D721Med (cell line): Measurements from ENCODE around the gene SLC52A1.
A peak's percentile ranks its signal among the peaks of the same experiment; 100 is the strongest.
"Not testable (repeated sequence)": the region's sequence is repeated elsewhere in the genome, so short reads cannot be mapped to it uniquely, and the experiment has no call there.

Experiments used
- DNase-seq: peaks from one replicate; pipeline ENCODE4 v3.0.0; 2011; ENCODE audit warnings: low spot score; ENCODE audit not compliant: insufficient read length
- FAIRE-seq: peaks from 2 replicates; lab custom pipeline; 2011; peaks lifted over from hg19 to GRCh38; lab: Jason Lieb, UNC
- TF ChIP-seq, protein P1 (sequence below): IDR thresholded peaks from 2 replicates; pipeline ENCODE4 v1.5.1; 2012; ENCODE audit warnings: mild to moderate bottlenecking, control low read depth; ENCODE audit not compliant: insufficient read depth; ENCODE audit errors: missing control alignments

SLC52A1 gene

DNA sequence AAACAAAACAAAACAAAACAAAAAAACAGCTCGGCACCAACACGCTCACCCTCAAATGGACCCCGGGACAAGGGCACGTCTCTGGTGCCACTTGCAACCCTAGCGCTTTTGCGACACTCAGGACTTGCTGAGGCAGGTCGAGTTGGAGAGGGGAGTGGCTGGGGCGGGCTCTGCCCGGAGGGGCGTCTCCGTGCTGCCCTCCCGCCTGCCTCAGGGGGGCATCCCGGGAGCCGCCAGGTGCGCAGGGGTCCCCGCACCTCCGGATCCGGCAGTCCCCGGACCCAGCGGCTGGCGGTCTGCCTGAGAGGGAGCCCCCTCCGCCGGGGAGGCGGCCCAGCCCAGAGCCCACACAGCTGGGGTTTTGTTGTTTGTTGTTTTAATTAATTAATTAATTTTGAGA is at the start of gene SLC52A1:
TSS of gene SLC52A1 (minus strand) at position 112 of the 400 bp plus-strand sequence. CDS start 820 bp downstream, outside the sequence.
- TF ChIP-seq, protein P1, sequence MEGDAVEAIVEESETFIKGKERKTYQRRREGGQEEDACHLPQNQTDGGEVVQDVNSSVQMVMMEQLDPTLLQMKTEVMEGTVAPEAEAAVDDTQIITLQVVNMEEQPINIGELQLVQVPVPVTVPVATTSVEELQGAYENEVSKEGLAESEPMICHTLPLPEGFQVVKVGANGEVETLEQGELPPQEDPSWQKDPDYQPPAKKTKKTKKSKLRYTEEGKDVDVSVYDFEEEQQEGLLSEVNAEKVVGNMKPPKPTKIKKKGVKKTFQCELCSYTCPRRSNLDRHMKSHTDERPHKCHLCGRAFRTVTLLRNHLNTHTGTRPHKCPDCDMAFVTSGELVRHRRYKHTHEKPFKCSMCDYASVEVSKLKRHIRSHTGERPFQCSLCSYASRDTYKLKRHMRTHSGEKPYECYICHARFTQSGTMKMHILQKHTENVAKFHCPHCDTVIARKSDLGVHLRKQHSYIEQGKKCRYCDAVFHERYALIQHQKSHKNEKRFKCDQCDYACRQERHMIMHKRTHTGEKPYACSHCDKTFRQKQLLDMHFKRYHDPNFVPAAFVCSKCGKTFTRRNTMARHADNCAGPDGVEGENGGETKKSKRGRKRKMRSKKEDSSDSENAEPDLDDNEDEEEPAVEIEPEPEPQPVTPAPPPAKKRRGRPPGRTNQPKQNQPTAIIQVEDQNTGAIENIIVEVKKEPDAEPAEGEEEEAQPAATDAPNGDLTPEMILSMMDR: no peak
- no peak for DNase-seq
- no peak for FAIRE-seq

DNA sequence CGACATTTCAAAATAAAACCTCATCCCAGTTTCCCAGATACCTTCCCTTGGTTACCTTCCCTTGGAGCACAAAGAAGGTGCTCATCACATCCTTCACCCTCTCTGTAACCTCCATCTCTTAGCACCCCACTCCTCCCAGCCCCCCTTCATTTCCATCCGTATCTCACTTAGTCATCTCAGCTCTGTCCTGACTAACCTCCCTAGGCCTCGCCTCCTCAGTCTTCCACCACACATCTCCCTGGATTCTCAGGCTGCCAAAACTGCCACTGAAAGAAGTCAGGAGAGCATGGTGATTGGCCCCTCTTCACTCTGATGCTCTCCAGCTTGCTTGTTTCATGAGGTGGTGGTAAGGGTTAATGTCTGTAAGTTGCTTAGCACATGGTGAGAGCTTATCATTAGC is 45.4 kb upstream of the SLC52A1 start:
- DNase-seq: no peak
- no peak for FAIRE-seq
- TF ChIP-seq, protein P1: no peak

DNA sequence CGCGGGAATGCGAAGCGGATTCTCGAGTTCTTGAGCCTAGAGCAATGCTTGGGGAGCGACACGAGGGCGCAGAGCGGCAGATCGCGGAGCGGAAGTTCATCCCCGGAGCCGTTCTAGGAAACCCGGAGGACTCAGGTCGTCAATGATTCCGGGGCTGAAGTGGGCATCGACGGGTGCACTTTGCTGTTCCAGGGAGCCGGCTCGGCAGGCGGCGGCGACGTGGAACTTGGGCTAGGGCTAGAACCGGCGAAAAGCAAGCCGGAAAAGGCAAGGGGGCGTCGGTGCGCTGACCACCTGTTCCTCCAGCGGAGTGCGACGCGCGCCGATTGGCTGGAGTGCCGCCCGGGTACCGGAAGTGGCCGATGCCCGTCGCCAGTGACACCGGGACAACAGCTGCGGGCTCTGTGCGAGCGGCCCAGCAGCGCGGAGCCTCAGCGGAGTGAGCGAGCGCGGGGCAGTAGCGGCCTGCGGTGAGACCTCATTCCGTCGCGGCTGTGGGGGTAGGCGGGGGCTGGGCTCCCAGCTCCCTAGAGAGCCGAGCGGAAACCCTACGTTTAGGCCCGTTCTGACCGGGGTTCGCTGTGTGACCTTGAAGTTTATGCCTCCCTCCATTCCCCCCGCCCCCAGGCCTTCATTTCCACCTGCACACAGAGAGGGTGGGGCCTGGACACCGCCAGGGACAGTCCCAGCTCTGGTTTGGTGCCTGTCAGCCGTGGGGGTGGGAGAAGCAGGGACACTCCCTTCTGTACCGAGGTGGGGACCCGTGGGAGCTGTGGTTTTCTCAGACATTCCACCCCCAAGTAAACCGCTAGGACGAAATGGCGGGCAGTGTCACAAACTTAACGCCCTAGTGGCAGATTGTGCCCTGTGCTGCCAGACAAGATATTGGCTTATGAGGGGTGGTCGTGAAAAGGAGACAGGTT is 43.1 kb upstream of the SLC52A1 start, which contains the start of gene ZFP3:
TSS of gene ZFP3 (plus strand) at position 362 of the 923 bp plus-strand sequence. CDS start 13,038 bp downstream, outside the sequence.
- FAIRE-seq (no peak), DNase-seq (peak; percentile 84)
- TF ChIP-seq, protein P1: no peak

DNA sequence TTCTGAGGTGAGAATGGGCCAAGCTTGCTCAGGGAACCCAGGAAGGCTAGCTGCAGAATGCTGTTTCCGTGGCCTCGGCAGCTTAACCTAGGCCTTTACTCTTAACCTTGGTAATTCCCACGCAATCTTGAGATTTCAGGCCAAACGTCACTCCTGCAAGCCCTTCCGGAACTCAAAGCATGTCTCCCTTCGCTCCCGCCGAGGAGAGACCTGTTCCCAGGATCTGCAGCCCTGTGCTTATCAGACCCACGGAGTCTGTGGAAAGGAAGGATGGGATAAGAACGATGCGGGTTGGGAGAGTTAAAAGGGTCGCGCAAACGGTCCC is 42.5 kb upstream of the SLC52A1 start:
- FAIRE-seq: no peak
- DNase-seq: no peak

DNA sequence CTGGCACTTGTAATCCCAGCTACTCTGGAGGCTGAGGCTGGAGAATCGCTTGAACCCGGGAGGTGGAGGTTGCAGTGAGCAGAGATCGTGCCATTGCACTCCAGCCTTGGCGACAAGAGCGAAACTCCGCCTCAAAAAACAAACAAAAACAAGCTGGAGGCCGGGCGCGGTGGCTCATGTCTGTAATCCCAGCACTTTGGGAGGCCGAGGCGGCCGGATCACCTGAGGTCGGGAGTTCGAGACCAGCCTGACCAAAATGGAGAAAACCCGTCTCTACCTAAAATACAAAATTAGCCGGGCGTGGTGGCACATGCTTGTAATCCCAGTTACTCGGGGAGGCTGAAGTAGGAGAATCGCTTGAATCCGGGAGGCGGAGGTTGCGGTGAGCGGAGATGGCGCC is 42.0 kb upstream of the SLC52A1 start:
- not testable (repeated sequence) for FAIRE-seq, DNase-seq

More for the DNA sequence above, 42.5 kb upstream of the SLC52A1 start:
- TF ChIP-seq, protein P1: no peak

DNA sequence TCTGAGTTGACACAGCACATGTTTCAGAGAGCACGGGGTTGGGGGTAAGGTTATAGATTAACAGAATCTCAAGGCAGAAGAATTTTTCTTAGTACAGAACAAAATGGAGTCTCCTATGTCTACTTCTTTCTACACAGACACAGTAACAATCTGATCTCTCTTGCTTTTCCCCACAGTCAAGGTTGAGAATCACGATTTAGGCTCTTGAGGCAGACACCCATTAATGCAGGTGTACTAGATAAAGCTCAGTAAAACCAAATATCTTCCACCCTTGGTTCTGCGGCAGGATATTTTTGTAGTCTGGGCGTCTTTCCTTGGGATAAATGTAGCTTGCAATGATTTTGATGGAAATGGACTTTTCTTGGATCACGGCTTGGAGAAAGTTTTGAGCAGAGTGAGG is 40.2 kb upstream of the SLC52A1 start:
- not testable (repeated sequence) for DNase-seq, FAIRE-seq

DNA sequence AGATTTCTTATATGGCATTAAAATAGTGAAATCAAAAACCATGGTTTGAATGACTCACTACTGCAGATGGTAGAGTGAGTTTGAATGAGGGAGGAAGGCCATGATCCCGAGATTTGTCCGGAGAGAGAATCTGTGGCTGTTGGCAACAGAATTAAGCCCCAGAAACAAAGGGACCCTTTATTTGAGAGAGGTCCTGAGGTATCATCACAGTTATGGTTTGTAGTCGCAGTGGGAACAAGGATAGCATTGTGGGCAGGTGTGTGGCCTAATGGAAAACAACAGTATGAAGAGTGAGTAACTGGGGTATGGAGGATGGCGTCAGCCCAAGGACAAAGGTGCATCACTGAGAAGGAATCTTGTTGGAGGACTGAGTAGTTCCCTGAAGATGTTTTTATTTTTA is 34.5 kb upstream of the SLC52A1 start:
- FAIRE-seq (no peak), DNase-seq (no peak)
- TF ChIP-seq, protein P1: no peak

DNA sequence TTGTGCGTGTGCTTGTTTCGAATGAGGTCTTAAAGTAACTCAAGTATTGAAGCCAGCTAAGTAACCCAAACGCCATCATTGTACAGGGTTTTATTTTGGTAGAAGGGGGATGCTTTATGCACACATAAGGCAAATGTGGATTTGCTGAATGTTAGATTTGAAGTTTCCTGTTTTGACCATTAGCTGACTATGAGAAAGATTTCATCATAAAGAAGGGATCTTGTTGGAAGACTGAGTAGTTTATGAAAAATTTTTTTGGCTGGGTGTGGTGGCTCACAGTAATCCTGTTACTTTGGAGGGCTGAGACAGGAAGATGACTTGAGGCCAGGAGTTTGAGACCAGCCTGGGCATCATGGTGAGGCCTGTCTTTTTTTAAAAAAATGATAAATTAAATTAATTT is 33.0 kb upstream of the SLC52A1 start:
- TF ChIP-seq, protein P1: no peak
- FAIRE-seq (no peak), DNase-seq (no peak)
